Measurements from ENCODE around the gene IMMP2L. TPM values are rescaled to one million over a fixed set of nuclear protein-coding genes. Genes with fewer than 3 reads are reported as not detected.

IMMP2L gene
- total and polyA plus RNA-seq, 2 of the 13 experiments (the other 11 are each of a cell fraction or from before 2014, with no cell fraction given) = 7.8 to 16.9 TPM

GRCh38 chr7:111196655-111197054 is 365.6 kb downstream of the IMMP2L start (continued):
- TF ChIP-seq ZUFSP (CRISPR knock-in tag; IDR thresholded peaks at IDR 0.05; ENCODE audit: borderline replicate concordance) = no peak
- TF ChIP-seq FOSL1 (CRISPR knock-in tag; IDR thresholded peaks at IDR 0.05; ENCODE audit: borderline replicate concordance) = no peak
- TF ChIP-seq HNF4A (CRISPR knock-in tag; IDR thresholded peaks at IDR 0.05) = no peak
- no peak for TF ChIP-seq ZNF12 (CRISPR knock-in tag; IDR thresholded peaks at IDR 0.05)
- TF ChIP-seq SMAD9 (CRISPR knock-in tag; IDR thresholded peaks at IDR 0.05) = no peak
- no peak for TF ChIP-seq NBN (conservative IDR thresholded peaks at IDR 0.05)

- peak; percentile 64 for DNase-seq (ENCODE audit: low spot score)
- ChIA-PET CTCF (ENCODE audit: low intra/inter-chr PET ratio, low total read pairs) (no interaction called here), POLR2A (no interaction called here)
- Histone ChIP-seq H3K4me3 (replicated peaks in 1 of 3; ENCODE audit: insufficient read depth in 1 of 3, low read depth in 2 of 3, low read length in 3 of 3) (no peak overlapping the region), H4K20me1 (ENCODE audit: insufficient read depth, low read length) (no peaks in the 10 kb centered on the region), H3K79me2 (ENCODE audit: insufficient read depth, low read length) (no peaks in the 10 kb centered on the region), H3K4me2 (ENCODE audit: low read depth, low read length) (0 out of 2 replicates have a peak overlapping the region, but pooled peaks have one; percentile 6), H3K27me3 (ENCODE audit: control insufficient read depth in 1 of 2, insufficient read depth in 2 of 2, low read length in 2 of 2) (no peaks in the 10 kb centered on the region), H3K9me3 (ENCODE audit: low read length) (no peaks in the 10 kb centered on the region), H3K36me3 (replicated peaks in 1 of 2; ENCODE audit: control insufficient read depth in 1 of 2, insufficient read depth in 2 of 2, low read length in 2 of 2) (no peaks in the 10 kb centered on the region; a peak in 1 of 5 replicates), H3K4me1 (ENCODE audit: insufficient read depth, low read length) (peaks cover 19% of the 10 kb centered on the region), H2AFZ (ENCODE audit: low read length) (no peak overlapping the region), H3K27ac (ENCODE audit: extremely low read length, insufficient read depth, low read length) (no peak overlapping the region), H3K9ac (ENCODE audit: insufficient read depth, low read depth, low read length) (no peak overlapping the region)
- in situ Hi-C loops (cut with HindIII; ENCODE audit: extremely low pct_ligation_motif_present, low pct_unique_long_range_greater_than_20kb) = no loop called here
- intact Hi-C loops (cut with micrococcal nuclease; ENCODE audit: unreplicated experiment) = no loop called here
- WGBS (ENCODE audit: low lambda C conversion rate) = 68% methylated on average over 3 of the region's 3 CpGs
- peak; percentile 85 for ATAC-seq
- FAIRE-seq = peak; percentile 18
- BruUV-seq (replicated peaks) = no TSS peak
- TF ChIP-seq TAF15 (IDR thresholded peaks at IDR 0.05; ENCODE audit: low read depth, low read length, poor library complexity, severe bottlenecking) (no peak), ZNF879 (CRISPR knock-in tag; IDR thresholded peaks at IDR 0.05) (no peak), LCORL (IDR thresholded peaks at IDR 0.05) (peak; percentile 69), LCORL (CRISPR knock-in tag; IDR thresholded peaks at IDR 0.05) (0 out of 2 replicates have a peak, but pooled peaks have one; percentile 61), SOX6 (IDR thresholded peaks at IDR 0.05) (no peak), SOX6 (CRISPR knock-in tag; IDR thresholded peaks at IDR 0.05) (peak; percentile 50; the same call in 1 of the 2 replicates), ZNF564 (CRISPR knock-in tag; IDR thresholded peaks at IDR 0.05) (no peak), CEBPB (IDR thresholded peaks at IDR 0.05; ENCODE audit: borderline replicate concordance, low read depth, low read length) (peak; percentile 91), EP300 (IDR thresholded peaks at IDR 0.05; ENCODE audit: low read depth in 2 of 2, low read length in 2 of 2) (peak in 1 of 2 experiments; percentile 11; a peak in 1 of 4 replicates), EP300 (CRISPR knock-in tag; IDR thresholded peaks at IDR 0.05; ENCODE audit: borderline replicate concordance) (no peak), ZFP36L2 (CRISPR knock-in tag; IDR thresholded peaks at IDR 0.05) (no peak), FLYWCH1 (CRISPR knock-in tag; IDR thresholded peaks at IDR 0.05) (no peak), TFE3 (CRISPR knock-in tag; IDR thresholded peaks at IDR 0.05) (peak; percentile 82)
Measured at GRCh38 chr7:111192614-111193413, 369.5 kb downstream of the IMMP2L start.

Data from HepG2 (cell line).